HL-60 (cell line): ENCODE measurements around the gene HOXB3.

Source experiments
- CTCF ChIP-seq: IDR thresholded peaks from one replicate; pipeline ENCODE4 v1.5.1; 2011; ENCODE audit warnings: low read length, control low read depth, inconsistent platforms; ENCODE audit not compliant: insufficient read depth
- GABPA ChIP-seq: IDR thresholded peaks from 2 replicates; pipeline ENCODE4 v1.6.1; 2012; ENCODE audit warnings: low read depth
- POLR2AphosphoS5 ChIP-seq: IDR thresholded peaks from 2 replicates; pipeline ENCODE4 v1.6.1; 2012; ENCODE audit warnings: low read depth
- REST ChIP-seq: IDR thresholded peaks from 2 replicates; pipeline ENCODE4 v1.6.1; 2012; ENCODE audit warnings: low read depth; ENCODE audit not compliant: insufficient replicate concordance
- SPI1 ChIP-seq: IDR thresholded peaks from 2 replicates; pipeline ENCODE4 v1.6.1; 2012; ENCODE audit warnings: low read depth, mild to moderate bottlenecking, borderline replicate concordance

- no peak for TF ChIP-seq REST
- no peak for TF ChIP-seq GABPA
- no peak for TF ChIP-seq CTCF
- no peak for TF ChIP-seq SPI1
- TF ChIP-seq POLR2AphosphoS5 = no peak
These were observed 40.8 kb downstream of the HOXB3 start for GRCh38 chr17:48549281-48549630.
